Measurements from ENCODE around the gene GNL3. TPM values are rescaled to one million over a fixed set of nuclear protein-coding genes. Genes with fewer than 3 reads are reported as not detected.

The GNL3 gene, protein sequence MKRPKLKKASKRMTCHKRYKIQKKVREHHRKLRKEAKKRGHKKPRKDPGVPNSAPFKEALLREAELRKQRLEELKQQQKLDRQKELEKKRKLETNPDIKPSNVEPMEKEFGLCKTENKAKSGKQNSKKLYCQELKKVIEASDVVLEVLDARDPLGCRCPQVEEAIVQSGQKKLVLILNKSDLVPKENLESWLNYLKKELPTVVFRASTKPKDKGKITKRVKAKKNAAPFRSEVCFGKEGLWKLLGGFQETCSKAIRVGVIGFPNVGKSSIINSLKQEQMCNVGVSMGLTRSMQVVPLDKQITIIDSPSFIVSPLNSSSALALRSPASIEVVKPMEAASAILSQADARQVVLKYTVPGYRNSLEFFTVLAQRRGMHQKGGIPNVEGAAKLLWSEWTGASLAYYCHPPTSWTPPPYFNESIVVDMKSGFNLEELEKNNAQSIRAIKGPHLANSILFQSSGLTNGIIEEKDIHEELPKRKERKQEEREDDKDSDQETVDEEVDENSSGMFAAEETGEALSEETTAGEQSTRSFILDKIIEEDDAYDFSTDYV
- total RNA-seq, result 76.4 and 77.9 TPM in 2 replicates

GRCh38 chr3:52685709-52686691 is at the start of gene GNL3, which contains the start of gene PBRM1:
Gene GNL3, plus strand, starts transcription at chr3:52686032. Its CDS starts 61 bp downstream, at chr3:52686093.
Gene PBRM1, minus strand, starts transcription at chr3:52685913.

DNA sequence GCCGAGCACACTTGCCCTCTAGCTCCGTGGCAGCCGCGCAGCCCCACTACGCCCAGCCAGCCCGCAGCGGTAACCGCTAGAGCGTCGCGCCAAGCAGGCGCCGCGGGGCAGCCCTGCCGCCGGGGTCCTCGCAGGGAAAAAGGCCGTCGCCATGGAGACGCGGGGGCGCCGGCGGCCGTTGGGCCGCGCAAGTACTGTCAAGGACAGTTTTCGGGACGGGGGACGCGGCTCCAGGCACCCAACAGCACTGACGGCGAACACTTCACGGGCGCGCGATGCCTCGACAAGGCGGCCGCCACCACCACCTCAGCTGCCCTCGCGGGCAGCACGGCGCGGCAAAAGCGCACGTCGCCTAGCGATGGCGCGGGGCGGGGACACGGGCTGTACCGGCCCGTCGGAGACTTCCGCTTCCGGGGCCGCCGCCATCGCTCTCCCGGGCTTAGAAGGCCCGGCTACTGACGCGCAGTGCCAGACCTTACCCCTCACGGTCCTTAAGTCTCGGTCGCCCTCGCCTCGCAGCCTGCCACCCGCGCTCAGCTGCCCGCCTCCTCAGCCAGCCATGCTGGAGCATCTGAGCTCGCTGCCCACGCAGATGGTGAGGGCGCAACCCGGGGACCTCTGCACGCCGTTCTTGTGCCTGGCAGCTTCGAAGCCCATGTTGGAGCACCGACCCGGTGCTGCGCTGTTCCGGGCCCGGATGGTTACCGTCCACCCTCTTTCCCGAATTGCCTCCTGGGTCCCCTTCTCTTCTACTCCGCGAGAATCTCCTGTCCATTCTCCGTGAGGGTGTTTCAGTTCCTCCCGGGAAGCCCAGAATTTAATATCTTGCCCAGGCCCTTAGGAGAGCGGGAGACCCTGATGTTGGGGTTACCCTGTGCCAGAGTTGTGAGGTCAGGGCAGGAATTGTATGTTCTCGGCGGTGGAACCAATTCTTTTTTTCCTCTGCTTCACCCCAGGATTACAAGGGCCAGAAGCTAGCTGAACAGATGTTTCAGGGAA is 20.2 kb downstream of the GNL3 start, which contains the start of the genes GLT8D1 and SPCS1:
GLT8D1 (minus strand) TSS at position 104 of the 999 bp plus-strand sequence. CDS start 5,331 bp downstream, outside the sequence.
SPCS1 (plus strand) TSS at position 419 of the 999 bp plus-strand sequence; CDS start at position 560, 141 bp downstream.

Other genes starting within 250 kb of the GNL3 start
- gene SEMA3G, start 240.9 kb upstream of the GNL3 start, total RNA-seq, result under 0.01 and 0.49 TPM in 2 replicates
- gene TNNC1, start 232.0 kb upstream of the GNL3 start, total RNA-seq, result not detected in 2 replicates
- 29.8 and 30.5 TPM in 2 replicates for gene NISCH, start 230.4 kb upstream of the GNL3 start, total RNA-seq
- 2.0 and 7.1 TPM in 2 replicates for gene STAB1, start 190.7 kb upstream of the GNL3 start, total RNA-seq
- gene NT5DC2, start 152.2 kb upstream of the GNL3 start, total RNA-seq, result 94.4 and 113 TPM in 2 replicates
- 0.18 and 0.65 TPM in 2 replicates for gene UQCC5, start 149.4 kb upstream of the GNL3 start, total RNA-seq
- gene PBRM1, start 119 bp upstream of the GNL3 start, total RNA-seq, result 21.1 and 43.1 TPM in 2 replicates
- gene GLT8D1, start 19.8 kb downstream of the GNL3 start, total RNA-seq, result 95.6 and 102 TPM in 2 replicates
- 151 and 153 TPM in 2 replicates for gene SPCS1, start 20.1 kb downstream of the GNL3 start, total RNA-seq
- gene NEK4, start 84.9 kb downstream of the GNL3 start, total RNA-seq, result 9.7 and 12.2 TPM in 2 replicates
- gene ITIH1, start 91.6 kb downstream of the GNL3 start, total RNA-seq, result not detected in 2 replicates
- 0.65 and 4.9 TPM in 2 replicates for gene ITIH3, start 108.8 kb downstream of the GNL3 start, total RNA-seq
- gene ITIH4, start 144.6 kb downstream of the GNL3 start, total RNA-seq, result 0.49 and 4.5 TPM in 2 replicates
- not detected in 2 replicates for gene MUSTN1, start 149.0 kb downstream of the GNL3 start, total RNA-seq
- 11.6 and 12.0 TPM in 2 replicates for gene STIMATE, start 211.5 kb downstream of the GNL3 start, total RNA-seq